K562 (cell line): ENCODE results near the gene PIANP. TPM values are rescaled to one million over a fixed set of nuclear protein-coding genes. Genes with fewer than 3 reads are reported as not detected.

ENCODE experiments used
- ATF2 ChIP-seq: sonication (generic); formaldehyde crosslinking; IDR thresholded peaks from 2 replicates; pipeline ENCODE4 v1.8.1; 2022; ENCODE audit warnings: missing genetic modification reagents
- DEAF1 ChIP-seq: fragments of 450-650 bp; formaldehyde crosslinking; IDR thresholded peaks from 2 replicates; pipeline ENCODE4 v1.4.0; 2020; ENCODE audit warnings: mild to moderate bottlenecking, moderate library complexity
- FOXP4 ChIP-seq: sonication (generic); formaldehyde crosslinking; IDR thresholded peaks from 2 replicates; pipeline ENCODE4 v1.8.0; 2022; ENCODE audit warnings: mild to moderate bottlenecking, missing genetic modification reagents, borderline replicate concordance
- IFI16 ChIP-seq: fragments of 250-450 bp; sonication (Bioruptor Pico); IDR thresholded peaks from 2 replicates; pipeline ENCODE4 v2.1.2; 2022; ENCODE audit warnings: mild to moderate bottlenecking, inconsistent platforms
- LEF1 ChIP-seq: fragments of 450-650 bp; IDR thresholded peaks from 2 replicates; pipeline ENCODE4 v1.6.1; 2016; ENCODE audit warnings: mild to moderate bottlenecking
- MLLT1 ChIP-seq, 2 experiments: fragments of 450-650 bp; IDR thresholded peaks; 2 replicates each; pipeline ENCODE4 v1.6.1; 2016
- POLR2A ChIP-seq: fragments of 450-650 bp; conservative IDR thresholded peaks from 2 replicates; pipeline ENCODE4 v1.6.1; 2016
- POLR2B ChIP-seq: fragments of 450-650 bp; IDR thresholded peaks from 2 replicates; pipeline ENCODE4 v1.6.1; 2018; ENCODE audit warnings: low read depth; ENCODE audit not compliant: partially characterized antibody
- SNIP1 ChIP-seq: fragments of 450-650 bp; IDR thresholded peaks from 2 replicates; pipeline ENCODE4 v1.7.1; 2017; ENCODE audit warnings: low read depth, mild to moderate bottlenecking
- TEAD4 ChIP-seq, 2 experiments: sonication (generic) in 1 of 2; formaldehyde crosslinking in 1 of 2; IDR thresholded peaks; 2 replicates each; pipeline versions ENCODE4 v1.6.1 to v1.8.0; 2012 to 2022; ENCODE audit warnings: borderline replicate concordance in 1 of 2, inconsistent platforms in 1 of 2, low read length in 1 of 2, mild to moderate bottlenecking in 1 of 2, missing genetic modification reagents in 1 of 2
- ZNF445 ChIP-seq: fragments of 250-450 bp; sonication (Bioruptor Pico); IDR thresholded peaks from 2 replicates; pipeline ENCODE4 v1.4.0; 2020; ENCODE audit warnings: low read depth, mild to moderate bottlenecking, moderate library complexity
- polyA plus RNA-seq, 8 experiments: library from polyadenylated mRNA; depleted of rRNA in 4 of 8; stranded (reverse) in 5 of 8; unstranded in 3 of 8; fragments of >200 nt; fragmentation: Nextera tagmentation in 2 of 8; fragmentation: Illumina TruSeq in 1 of 8; extraction: Ambion mirVana in 2 of 8; extraction: Trizol in 1 of 8; gene quantifications; 2 replicates each; pipeline versions ENCODE4 v1.2.1 to v1.2.3, GENCODE V29; 2011 to 2014; ENCODE audit warnings: inconsistent platforms in 1 of 8, missing spikeins in 1 of 8
- total RNA-seq, 7 experiments: library from RNA; depleted of rRNA in 6 of 7; stranded (reverse); fragments of >200 nt in 6 of 7; fragmentation: Illumina TruSeq in 2 of 7; extraction: Trizol in 2 of 7; gene quantifications; 2 replicates each; pipeline versions ENCODE4 v1.2.1 to v1.2.3, GENCODE V29; 2011 to 2021; ENCODE audit warnings: low replicate concordance in 1 of 7
- TF ChIP-seq, protein P1 (sequence below), 2 experiments: fragments of 450-650 bp in 1 of 2; sonication (generic) in 1 of 2; formaldehyde crosslinking in 1 of 2; IDR thresholded peaks; 2 replicates each; pipeline versions ENCODE4 v1.7.1 to v1.9.0; 2016 to 2022; ENCODE audit warnings: inconsistent platforms in 1 of 2, mild to moderate bottlenecking in 1 of 2, missing genetic modification reagents in 1 of 2

PIANP gene
- total and polyA plus RNA-seq, 9 of the 15 experiments (the other 6 are each of a cell fraction or from before 2014, with no cell fraction given) = 0.07 TPM; not detected in 8

- TF ChIP-seq, protein P1, sequence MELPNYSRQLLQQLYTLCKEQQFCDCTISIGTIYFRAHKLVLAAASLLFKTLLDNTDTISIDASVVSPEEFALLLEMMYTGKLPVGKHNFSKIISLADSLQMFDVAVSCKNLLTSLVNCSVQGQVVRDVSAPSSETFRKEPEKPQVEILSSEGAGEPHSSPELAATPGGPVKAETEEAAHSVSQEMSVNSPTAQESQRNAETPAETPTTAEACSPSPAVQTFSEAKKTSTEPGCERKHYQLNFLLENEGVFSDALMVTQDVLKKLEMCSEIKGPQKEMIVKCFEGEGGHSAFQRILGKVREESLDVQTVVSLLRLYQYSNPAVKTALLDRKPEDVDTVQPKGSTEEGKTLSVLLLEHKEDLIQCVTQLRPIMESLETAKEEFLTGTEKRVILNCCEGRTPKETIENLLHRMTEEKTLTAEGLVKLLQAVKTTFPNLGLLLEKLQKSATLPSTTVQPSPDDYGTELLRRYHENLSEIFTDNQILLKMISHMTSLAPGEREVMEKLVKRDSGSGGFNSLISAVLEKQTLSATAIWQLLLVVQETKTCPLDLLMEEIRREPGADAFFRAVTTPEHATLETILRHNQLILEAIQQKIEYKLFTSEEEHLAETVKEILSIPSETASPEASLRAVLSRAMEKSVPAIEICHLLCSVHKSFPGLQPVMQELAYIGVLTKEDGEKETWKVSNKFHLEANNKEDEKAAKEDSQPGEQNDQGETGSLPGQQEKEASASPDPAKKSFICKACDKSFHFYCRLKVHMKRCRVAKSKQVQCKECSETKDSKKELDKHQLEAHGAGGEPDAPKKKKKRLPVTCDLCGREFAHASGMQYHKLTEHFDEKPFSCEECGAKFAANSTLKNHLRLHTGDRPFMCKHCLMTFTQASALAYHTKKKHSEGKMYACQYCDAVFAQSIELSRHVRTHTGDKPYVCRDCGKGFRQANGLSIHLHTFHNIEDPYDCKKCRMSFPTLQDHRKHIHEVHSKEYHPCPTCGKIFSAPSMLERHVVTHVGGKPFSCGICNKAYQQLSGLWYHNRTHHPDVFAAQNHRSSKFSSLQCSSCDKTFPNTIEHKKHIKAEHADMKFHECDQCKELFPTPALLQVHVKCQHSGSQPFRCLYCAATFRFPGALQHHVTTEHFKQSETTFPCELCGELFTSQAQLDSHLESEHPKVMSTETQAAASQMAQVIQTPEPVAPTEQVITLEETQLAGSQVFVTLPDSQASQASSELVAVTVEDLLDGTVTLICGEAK (IDR thresholded peaks at IDR 0.05) = no peak
- TF ChIP-seq, protein P1 (CRISPR knock-in tag; IDR thresholded peaks at IDR 0.05) = no peak
- no peak for TF ChIP-seq TEAD4 (IDR thresholded peaks at IDR 0.05; ENCODE audit: low read length)
- TF ChIP-seq TEAD4 (CRISPR knock-in tag; IDR thresholded peaks at IDR 0.05; ENCODE audit: borderline replicate concordance) = no peak
- no peak for TF ChIP-seq ZNF445 (CRISPR knock-in tag)
- no peak for TF ChIP-seq LEF1
- no peak for TF ChIP-seq IFI16 (CRISPR knock-in tag)
- TF ChIP-seq ATF2 (CRISPR knock-in tag) = no peak
- TF ChIP-seq FOXP4 = no peak
- TF ChIP-seq POLR2A = no peak
- TF ChIP-seq MLLT1 (IDR thresholded peaks at IDR 0.05) = no peak
- no peak for TF ChIP-seq POLR2B
- no peak for TF ChIP-seq DEAF1 (CRISPR knock-in tag)
- no peak for TF ChIP-seq SNIP1
Measured at GRCh38 chr12:6691473-6691872, 9.1 kb downstream of the PIANP start (continued).
